ENCODE measurements around the gene FOXP2.
"Not testable (repeated sequence)": the region's sequence is repeated elsewhere in the genome, so short reads cannot be mapped to it uniquely, and the experiment has no call there.

The FOXP2 gene

DNA sequence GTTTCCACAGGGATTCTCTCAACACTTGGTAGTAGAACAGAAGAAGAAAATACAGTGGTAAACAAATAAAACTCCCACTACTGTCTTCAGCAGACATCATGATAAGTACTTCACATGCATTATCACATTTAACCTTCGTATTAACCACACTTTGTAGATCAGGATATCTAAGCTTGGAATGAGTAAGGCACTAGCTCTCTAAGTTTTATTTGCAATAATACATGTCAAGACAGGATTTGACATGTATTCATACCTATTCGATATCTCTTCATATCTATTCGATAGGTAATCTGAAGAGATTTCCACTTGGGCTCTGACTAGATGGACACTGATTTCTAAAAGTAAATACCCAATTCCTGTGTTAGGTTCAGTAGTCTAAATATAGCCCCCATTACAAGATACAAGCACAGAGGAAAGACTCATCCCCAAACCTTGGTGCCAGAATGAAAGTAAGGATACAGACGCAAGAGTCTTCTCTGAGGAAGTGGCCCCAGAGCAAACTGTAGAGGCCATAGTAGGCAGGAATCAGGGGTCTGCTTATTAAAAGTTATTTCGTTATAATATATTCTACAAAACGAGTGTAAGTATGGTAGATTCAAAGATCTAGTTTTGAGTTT is 58.4 kb downstream of the FOXP2 start:
- Histone ChIP-seq H3K9me3 (ENCODE audit: control extremely low read depth in 1 of 5, control insufficient read depth in 4 of 5, insufficient read depth in 2 of 5, low read depth in 1 of 5, low read length in 4 of 5) (no peaks in the 10 kb centered on the region), H3K36me3 (ENCODE audit: control insufficient read depth in 4 of 4, insufficient read depth in 4 of 4, low read length in 3 of 4) (no peaks in the 10 kb centered on the region), H3K27me3 (replicated peaks in 2 of 5; ENCODE audit: control insufficient read depth in 4 of 5, insufficient read depth in 5 of 5, low read length in 4 of 5) (no peaks in the 10 kb centered on the region), H3K4me3 (ENCODE audit: control insufficient read depth in 1 of 7, extremely low read depth in 1 of 7, insufficient read depth in 4 of 7, low read depth in 2 of 7, low read length in 6 of 7) (no peak overlapping the region), H3K27ac (ENCODE audit: insufficient read depth in 1 of 2, low read depth in 1 of 2, low read length in 2 of 2, poor library complexity in 1 of 2, severe bottlenecking in 2 of 2) (no peak overlapping the region), H3K4me1 (ENCODE audit: control extremely low read depth in 1 of 4, control insufficient read depth in 4 of 4, insufficient read depth in 4 of 4, low read length in 3 of 4) (no peaks in the 10 kb centered on the region)
- 100% methylated on average over 2 of the region's 6 CpGs for WGBS (ENCODE audit: insufficient coverage)
- DNase-seq = no peak
- ChIA-PET POLR2A (interaction anchor here (0.6 to 0.7 kb wide), 2 partner anchors 284 to 366 kb away, joined by 3 read pairs; no protein-coding TSS in a partner anchor), CTCF (no interaction called here)

DNA sequence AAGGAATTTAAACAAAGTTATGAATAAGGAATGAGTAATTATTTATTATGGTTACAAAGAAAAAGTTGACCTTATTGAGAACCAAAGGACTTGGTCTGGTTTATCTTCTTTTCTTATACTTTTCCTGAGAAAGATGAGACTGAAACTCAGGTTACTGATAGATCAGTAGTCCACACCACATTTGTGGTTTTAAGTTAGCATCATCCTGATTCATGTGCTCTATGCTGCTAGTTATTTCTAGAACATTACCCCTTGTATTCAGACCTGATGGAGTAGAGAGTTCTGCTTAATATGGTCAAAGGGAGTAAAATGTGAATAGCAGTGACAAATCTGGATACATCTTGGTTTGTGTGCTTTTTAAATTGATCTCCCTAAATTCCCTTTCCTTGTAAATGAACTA is 63.8 kb downstream of the FOXP2 start:
- ChIA-PET POLR2A (no interaction called here), CTCF (no interaction called here)
- DNase-seq = no peak
- H3K4me3 ChIP-seq (ENCODE audit: control insufficient read depth in 1 of 7, extremely low read depth in 1 of 7, insufficient read depth in 4 of 7, low read depth in 2 of 7, low read length in 6 of 7) = no peak overlapping the region
- no peak overlapping the region for H3K27ac ChIP-seq (ENCODE audit: insufficient read depth in 1 of 2, low read depth in 1 of 2, low read length in 2 of 2, poor library complexity in 1 of 2, severe bottlenecking in 2 of 2)
- H3K36me3 ChIP-seq (ENCODE audit: control insufficient read depth in 4 of 4, insufficient read depth in 4 of 4, low read length in 3 of 4) = no peaks in the 10 kb centered on the region
- no peaks in the 10 kb centered on the region for H3K9me3 ChIP-seq (ENCODE audit: control extremely low read depth in 1 of 5, control insufficient read depth in 4 of 5, insufficient read depth in 2 of 5, low read depth in 1 of 5, low read length in 4 of 5)
- H3K27me3 ChIP-seq (replicated peaks in 2 of 5; ENCODE audit: control insufficient read depth in 4 of 5, insufficient read depth in 5 of 5, low read length in 4 of 5) = no peaks in the 10 kb centered on the region
- no peaks in the 10 kb centered on the region for H3K4me1 ChIP-seq (ENCODE audit: control extremely low read depth in 1 of 4, control insufficient read depth in 4 of 4, insufficient read depth in 4 of 4, low read length in 3 of 4)

- CTCF ChIA-PET = no interaction called here
- no peak overlapping the region for H3K4me3 ChIP-seq (ENCODE audit: control insufficient read depth in 1 of 7, extremely low read depth in 1 of 7, insufficient read depth in 4 of 7, low read depth in 2 of 7, low read length in 6 of 7)
- no peaks in the 10 kb centered on the region for H3K36me3 ChIP-seq (ENCODE audit: control insufficient read depth in 4 of 4, insufficient read depth in 4 of 4, low read length in 3 of 4)
- no peak for DNase-seq
- no peaks in the 10 kb centered on the region for H3K4me1 ChIP-seq (ENCODE audit: control extremely low read depth in 1 of 4, control insufficient read depth in 4 of 4, insufficient read depth in 4 of 4, low read length in 3 of 4)
- no peak overlapping the region for H3K27ac ChIP-seq (ENCODE audit: insufficient read depth in 1 of 2, low read depth in 1 of 2, low read length in 2 of 2, poor library complexity in 1 of 2, severe bottlenecking in 2 of 2)
- POLR2A ChIA-PET = no interaction called here
- 100% methylated on average over 1 of the region's 2 CpGs for WGBS (ENCODE audit: insufficient coverage)
- H3K27me3 ChIP-seq (replicated peaks in 2 of 5; ENCODE audit: control insufficient read depth in 4 of 5, insufficient read depth in 5 of 5, low read length in 4 of 5) = no peaks in the 10 kb centered on the region
- H3K9me3 ChIP-seq (ENCODE audit: control extremely low read depth in 1 of 5, control insufficient read depth in 4 of 5, insufficient read depth in 2 of 5, low read depth in 1 of 5, low read length in 4 of 5) = no peaks in the 10 kb centered on the region
Measured at GRCh38 chr7:114481999-114482398, 67.4 kb downstream of the FOXP2 start.

DNA sequence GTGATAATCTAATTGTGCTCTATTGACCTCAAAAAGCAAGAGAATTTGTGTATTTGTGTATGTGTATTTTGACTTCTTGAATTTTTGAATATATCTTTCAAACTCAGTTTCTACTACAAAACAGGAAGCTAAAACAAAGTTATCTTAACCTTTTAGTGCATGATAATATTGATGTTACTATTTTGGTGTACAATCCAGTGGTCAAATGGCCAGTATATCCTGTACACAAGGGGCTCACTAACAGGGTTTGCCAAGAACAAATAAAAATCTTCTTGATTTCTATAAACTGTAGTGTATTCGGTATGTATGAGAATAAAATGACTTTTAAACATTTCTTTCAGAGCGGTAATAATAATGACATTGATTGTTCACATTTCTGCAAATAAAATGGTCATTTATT is 69.6 kb downstream of the FOXP2 start:
- WGBS (ENCODE audit: insufficient coverage) = no CpG with 5 or more reads among the region's 2 CpGs
- Histone ChIP-seq H3K4me3 (ENCODE audit: control insufficient read depth in 1 of 7, extremely low read depth in 1 of 7, insufficient read depth in 4 of 7, low read depth in 2 of 7, low read length in 6 of 7) (no peak overlapping the region), H3K9me3 (ENCODE audit: control extremely low read depth in 1 of 5, control insufficient read depth in 4 of 5, insufficient read depth in 2 of 5, low read depth in 1 of 5, low read length in 4 of 5) (peaks cover 0 to 2% (median 0%) of the 10 kb centered on the region in 5 experiments), H3K4me1 (ENCODE audit: control extremely low read depth in 1 of 4, control insufficient read depth in 4 of 4, insufficient read depth in 4 of 4, low read length in 3 of 4) (no peaks in the 10 kb centered on the region), H3K36me3 (ENCODE audit: control insufficient read depth in 4 of 4, insufficient read depth in 4 of 4, low read length in 3 of 4) (no peaks in the 10 kb centered on the region), H3K27ac (ENCODE audit: insufficient read depth in 1 of 2, low read depth in 1 of 2, low read length in 2 of 2, poor library complexity in 1 of 2, severe bottlenecking in 2 of 2) (no peak overlapping the region), H3K27me3 (replicated peaks in 2 of 5; ENCODE audit: control insufficient read depth in 4 of 5, insufficient read depth in 5 of 5, low read length in 4 of 5) (no peaks in the 10 kb centered on the region)
- POLR2A ChIA-PET = no interaction called here
- DNase-seq = no peak
- CTCF ChIA-PET = no interaction called here

GRCh38 chr7:114487174-114487573 is 72.6 kb downstream of the FOXP2 start:
- CTCF ChIA-PET = no interaction called here
- no CpG with 5 or more reads among the region's 1 CpG for WGBS (ENCODE audit: insufficient coverage)

GRCh38 chr7:114488696-114489095 is 74.1 kb downstream of the FOXP2 start:
- WGBS (ENCODE audit: insufficient coverage) = no CpG with 5 or more reads among the region's 2 CpGs
- DNase-seq = no peak
- no peaks in the 10 kb centered on the region for H3K27me3 ChIP-seq (replicated peaks in 2 of 5; ENCODE audit: control insufficient read depth in 4 of 5, insufficient read depth in 5 of 5, low read length in 4 of 5)
- no peaks in the 10 kb centered on the region for H3K4me1 ChIP-seq (ENCODE audit: control extremely low read depth in 1 of 4, control insufficient read depth in 4 of 4, insufficient read depth in 4 of 4, low read length in 3 of 4)
- no peak overlapping the region for H3K4me3 ChIP-seq (ENCODE audit: control insufficient read depth in 1 of 7, extremely low read depth in 1 of 7, insufficient read depth in 4 of 7, low read depth in 2 of 7, low read length in 6 of 7)
- H3K36me3 ChIP-seq (ENCODE audit: control insufficient read depth in 4 of 4, insufficient read depth in 4 of 4, low read length in 3 of 4) = no peaks in the 10 kb centered on the region
- ChIA-PET CTCF (no interaction called here), POLR2A (no interaction called here)
- H3K9me3 ChIP-seq (ENCODE audit: control extremely low read depth in 1 of 5, control insufficient read depth in 4 of 5, insufficient read depth in 2 of 5, low read depth in 1 of 5, low read length in 4 of 5) = peaks cover 0 to 2% (median 0%) of the 10 kb centered on the region in 5 experiments
- no peak overlapping the region for H3K27ac ChIP-seq (ENCODE audit: insufficient read depth in 1 of 2, low read depth in 1 of 2, low read length in 2 of 2, poor library complexity in 1 of 2, severe bottlenecking in 2 of 2)

More at GRCh38 chr7:114487174-114487573, 72.6 kb downstream of the FOXP2 start:
- no peak for DNase-seq
- POLR2A ChIA-PET = no interaction called here
- no peaks in the 10 kb centered on the region for H3K36me3 ChIP-seq (ENCODE audit: control insufficient read depth in 4 of 4, insufficient read depth in 4 of 4, low read length in 3 of 4)
- no peak overlapping the region for H3K27ac ChIP-seq (ENCODE audit: insufficient read depth in 1 of 2, low read depth in 1 of 2, low read length in 2 of 2, poor library complexity in 1 of 2, severe bottlenecking in 2 of 2)
- no peak overlapping the region for H3K4me3 ChIP-seq (ENCODE audit: control insufficient read depth in 1 of 7, extremely low read depth in 1 of 7, insufficient read depth in 4 of 7, low read depth in 2 of 7, low read length in 6 of 7)
- no peaks in the 10 kb centered on the region for H3K27me3 ChIP-seq (replicated peaks in 2 of 5; ENCODE audit: control insufficient read depth in 4 of 5, insufficient read depth in 5 of 5, low read length in 4 of 5)
- peaks cover 0 to 2% (median 0%) of the 10 kb centered on the region in 5 experiments for H3K9me3 ChIP-seq (ENCODE audit: control extremely low read depth in 1 of 5, control insufficient read depth in 4 of 5, insufficient read depth in 2 of 5, low read depth in 1 of 5, low read length in 4 of 5)
- H3K4me1 ChIP-seq (ENCODE audit: control extremely low read depth in 1 of 4, control insufficient read depth in 4 of 4, insufficient read depth in 4 of 4, low read length in 3 of 4) = no peaks in the 10 kb centered on the region

DNA sequence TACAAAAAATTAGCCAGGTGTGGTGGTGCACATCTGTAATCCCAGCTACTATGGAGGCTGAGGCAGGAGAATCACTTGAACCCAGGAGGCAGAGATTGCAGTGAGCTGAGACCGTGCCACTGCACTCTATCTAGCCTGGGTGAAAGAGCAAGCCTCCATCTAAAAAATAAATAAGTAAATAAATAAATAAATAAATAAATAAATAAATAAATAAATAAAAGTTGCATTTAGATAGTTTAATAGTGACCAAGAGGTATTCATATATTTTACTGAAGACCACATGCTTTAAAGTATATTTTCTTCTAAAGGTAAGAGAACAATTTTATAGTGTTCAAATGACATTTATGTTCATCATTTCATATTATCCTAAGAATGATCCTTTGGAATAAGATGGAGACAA is 82.9 kb downstream of the FOXP2 start:
- H3K9me3 ChIP-seq (ENCODE audit: control extremely low read depth in 1 of 5, control insufficient read depth in 4 of 5, insufficient read depth in 2 of 5, low read depth in 1 of 5, low read length in 4 of 5); POLR2A ChIA-PET; H3K4me1 ChIP-seq (ENCODE audit: control extremely low read depth in 1 of 4, control insufficient read depth in 4 of 4, insufficient read depth in 4 of 4, low read length in 3 of 4); H3K4me3 ChIP-seq (ENCODE audit: control insufficient read depth in 1 of 7, extremely low read depth in 1 of 7, insufficient read depth in 4 of 7, low read depth in 2 of 7, low read length in 6 of 7); H3K27ac ChIP-seq (ENCODE audit: insufficient read depth in 1 of 2, low read depth in 1 of 2, low read length in 2 of 2, poor library complexity in 1 of 2, severe bottlenecking in 2 of 2); H3K27me3 ChIP-seq (replicated peaks in 2 of 5; ENCODE audit: control insufficient read depth in 4 of 5, insufficient read depth in 5 of 5, low read length in 4 of 5); H3K36me3 ChIP-seq (ENCODE audit: control insufficient read depth in 4 of 4, insufficient read depth in 4 of 4, low read length in 3 of 4); CTCF ChIA-PET; DNase-seq: not testable (repeated sequence)
- no CpG with 5 or more reads among the region's 1 CpG for WGBS (ENCODE audit: insufficient coverage)
